ENCODE results near the gene TSPAN5. TPM values are rescaled to one million over a fixed set of nuclear protein-coding genes. Genes with fewer than 3 reads are reported as not detected.
"Not testable (repeated sequence)": the region's sequence is repeated elsewhere in the genome, so short reads cannot be mapped to it uniquely, and the experiment has no call there.

TSPAN5 gene
- total and polyA plus RNA-seq, 8 donors = 0.23 to 2.6 (median 1.2) TPM

GRCh38 chr4:98482847-98483806 is 175.3 kb downstream of the TSPAN5 start:
- ATAC-seq (no peak), FAIRE-seq (no peak), DNase-seq (no peak)
- Histone ChIP-seq H3K27ac (no peak overlapping the region), H3K4me1 (peaks cover 0 to 2% (median 0%) of the 10 kb centered on the region in 3 donors), H3K36me3 (no peaks in the 10 kb centered on the region), H3K4me3 (no peak overlapping the region), H3K9me3 (no peaks in the 10 kb centered on the region), H3K27me3 (no peaks in the 10 kb centered on the region)
- intact Hi-C loops (cut with DNase I) = no loop called here
- WGBS, 2 donors = 86 to 93% methylated on average over 10 of the region's 10 CpGs
- TF ChIP-seq CTCF (IDR thresholded peaks at IDR 0.05) = no peak

GRCh38 chr4:98482503-98482846 is 175.9 kb downstream of the TSPAN5 start:
- no peaks in the 10 kb centered on the region for H3K27me3 ChIP-seq

GRCh38 chr4:98481167-98481566 is 177.2 kb downstream of the TSPAN5 start:
- TF ChIP-seq CTCF (IDR thresholded peaks at IDR 0.05) = no peak
- DNase-seq (peak in 4 of 6 donors; percentile 34 to 49 (median 43)), ATAC-seq (peak; percentile 75 to 97 (median 82)), FAIRE-seq (no peak)
- 11 to 18% methylated on average over 3 of the region's 3 CpGs for WGBS, 2 donors
- peaks cover 0 to 2% (median 0%) of the 10 kb centered on the region in 3 donors for H3K4me1 ChIP-seq
- no peak overlapping the region for H3K27ac ChIP-seq
- no peaks in the 10 kb centered on the region for H3K9me3 ChIP-seq
- intact Hi-C loops (cut with DNase I) = no loop called here
- no peak overlapping the region for H3K4me3 ChIP-seq
- no peaks in the 10 kb centered on the region for H3K27me3 ChIP-seq
- H3K36me3 ChIP-seq = no peaks in the 10 kb centered on the region

More at GRCh38 chr4:98482503-98482846, 175.9 kb downstream of the TSPAN5 start:
- Histone ChIP-seq H3K4me3 (no peak overlapping the region), H3K36me3 (no peaks in the 10 kb centered on the region), H3K27ac (no peak overlapping the region), H3K9me3 (no peaks in the 10 kb centered on the region), H3K4me1 (peaks cover 0 to 2% (median 0%) of the 10 kb centered on the region in 3 donors)
- no peak for FAIRE-seq
- WGBS, 2 donors = 92 to 97% methylated on average over 3 of the region's 3 CpGs
- no peak for DNase-seq
- no peak for ATAC-seq
- intact Hi-C loops (cut with DNase I) = no loop called here
- TF ChIP-seq CTCF (IDR thresholded peaks at IDR 0.05) = no peak

DNA sequence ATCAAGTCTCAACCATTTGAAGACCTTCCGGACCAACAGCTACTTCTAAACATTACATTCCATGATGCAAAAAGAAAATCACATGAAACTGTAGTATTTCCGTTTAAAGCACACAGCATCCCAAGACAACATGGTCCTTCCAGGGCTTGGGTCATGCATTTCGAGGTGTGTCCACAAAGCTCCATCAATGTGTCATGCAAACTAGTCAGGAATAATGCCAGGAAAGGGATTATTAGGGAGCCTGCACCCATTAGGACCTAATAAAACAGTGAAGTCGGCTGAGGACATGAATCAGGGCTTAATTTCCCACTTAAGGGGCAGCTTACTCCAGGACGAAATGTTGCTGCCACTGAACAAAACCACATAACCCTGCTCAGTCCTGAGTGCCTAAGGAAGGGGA is 177.9 kb downstream of the TSPAN5 start:
- 86 to 91% methylated on average over 5 of the region's 5 CpGs for WGBS, 2 donors
- Histone ChIP-seq H3K27ac (no peak overlapping the region), H3K9me3 (no peaks in the 10 kb centered on the region), H3K4me1 (peaks cover 0 to 2% (median 0%) of the 10 kb centered on the region in 3 donors), H3K27me3 (no peaks in the 10 kb centered on the region), H3K4me3 (no peak overlapping the region), H3K36me3 (no peaks in the 10 kb centered on the region)
- FAIRE-seq = no peak
- no peak for DNase-seq
- intact Hi-C loops (cut with DNase I) = no loop called here
- no peak for TF ChIP-seq CTCF (IDR thresholded peaks at IDR 0.05)
- no peak for ATAC-seq

GRCh38 chr4:98479590-98479989 is 178.8 kb downstream of the TSPAN5 start:
- H3K27ac ChIP-seq; ATAC-seq; DNase-seq; FAIRE-seq; H3K9me3 ChIP-seq; H3K4me1 ChIP-seq; H3K36me3 ChIP-seq; H3K4me3 ChIP-seq; H3K27me3 ChIP-seq; intact Hi-C loops (cut with DNase I): not testable (repeated sequence)
- WGBS, 2 donors = 24 to 35% methylated on average over 2 of the region's 2 CpGs

Measured in pancreas (tissue), 10 donors.